Omental fat pad (tissue), 4 donors: ENCODE measurements around the gene SDF2L1. TPM values are rescaled to one million over a fixed set of nuclear protein-coding genes. Genes with fewer than 3 reads are reported as not detected.
"Not testable (repeated sequence)": the region's sequence is repeated elsewhere in the genome, so short reads cannot be mapped to it uniquely, and the experiment has no call there.

Experiments used
- ATAC-seq: fragments of 150-250 bp; one replicate; pipeline ENCODE4 v1.9.1; 2016; ENCODE audit warnings: mild to moderate bottlenecking, moderate library complexity; ENCODE audit not compliant: low FRiP score
- DNase-seq: peaks from one replicate; pipeline ENCODE4 v3.0.0-alpha.2; 2019; ENCODE audit warnings: low spot score
- total RNA-seq, 4 donors: library from RNA; depleted of rRNA; stranded (reverse); fragments of >200 nt; gene quantifications; one replicate each; pipeline ENCODE4 v1.1.0, GENCODE V29; 2016
- TF ChIP-seq, protein P1 (sequence below), 3 donors: fragments of 450-650 bp; IDR thresholded peaks; one replicate each; pipeline ENCODE4 v1.5.1; 2016 to 2017; ENCODE audit warnings: antibody characterized with exemption in 3 of 3, mild to moderate bottlenecking in 3 of 3, moderate library complexity in 2 of 3

The SDF2L1 gene
- total RNA-seq, 4 donors from 2014 or later: 16.3 to 49.4 (median 34.0) TPM

DNA sequence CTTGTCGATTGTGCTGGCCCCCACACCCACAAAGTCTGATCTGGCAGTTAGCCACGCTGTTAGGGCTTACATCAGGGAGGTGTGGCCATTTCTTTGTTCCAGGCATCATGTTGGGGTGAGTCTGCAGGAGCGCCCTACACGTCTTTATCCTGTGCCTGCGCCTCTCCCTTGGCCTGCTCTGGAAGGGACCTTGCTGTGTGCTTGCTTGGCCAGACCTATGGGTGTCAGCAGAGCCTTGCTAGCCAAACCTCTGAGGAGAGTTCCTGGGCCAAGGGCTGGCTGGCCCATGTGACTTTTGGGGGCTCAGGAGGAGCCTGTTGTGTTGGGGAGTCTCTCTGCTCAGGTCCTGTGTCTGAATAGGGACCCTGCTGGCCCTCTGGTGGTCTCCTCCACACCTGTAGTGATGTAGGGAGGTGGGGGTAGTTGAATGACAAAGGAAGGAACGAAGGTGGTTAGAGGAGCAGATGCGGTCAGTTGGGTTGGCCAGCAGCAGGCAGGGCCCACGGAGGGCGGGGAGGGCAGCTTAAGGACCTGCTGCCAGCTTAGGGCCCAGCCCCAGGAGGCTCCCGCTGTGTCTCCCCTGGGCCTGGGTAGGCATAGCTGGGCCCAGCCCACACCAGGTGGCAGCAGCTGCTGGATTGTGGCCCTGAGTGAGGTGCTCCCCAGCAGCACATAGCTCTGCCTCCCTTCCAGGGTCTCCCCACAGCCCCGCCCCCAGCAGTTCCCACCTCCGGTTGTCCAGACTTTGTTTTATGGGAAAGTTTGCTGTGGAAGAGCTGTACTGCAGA, 31.6 kb downstream of the SDF2L1 start:
- DNase-seq (no peak), ATAC-seq (no peak)
- TF ChIP-seq, protein P1, sequence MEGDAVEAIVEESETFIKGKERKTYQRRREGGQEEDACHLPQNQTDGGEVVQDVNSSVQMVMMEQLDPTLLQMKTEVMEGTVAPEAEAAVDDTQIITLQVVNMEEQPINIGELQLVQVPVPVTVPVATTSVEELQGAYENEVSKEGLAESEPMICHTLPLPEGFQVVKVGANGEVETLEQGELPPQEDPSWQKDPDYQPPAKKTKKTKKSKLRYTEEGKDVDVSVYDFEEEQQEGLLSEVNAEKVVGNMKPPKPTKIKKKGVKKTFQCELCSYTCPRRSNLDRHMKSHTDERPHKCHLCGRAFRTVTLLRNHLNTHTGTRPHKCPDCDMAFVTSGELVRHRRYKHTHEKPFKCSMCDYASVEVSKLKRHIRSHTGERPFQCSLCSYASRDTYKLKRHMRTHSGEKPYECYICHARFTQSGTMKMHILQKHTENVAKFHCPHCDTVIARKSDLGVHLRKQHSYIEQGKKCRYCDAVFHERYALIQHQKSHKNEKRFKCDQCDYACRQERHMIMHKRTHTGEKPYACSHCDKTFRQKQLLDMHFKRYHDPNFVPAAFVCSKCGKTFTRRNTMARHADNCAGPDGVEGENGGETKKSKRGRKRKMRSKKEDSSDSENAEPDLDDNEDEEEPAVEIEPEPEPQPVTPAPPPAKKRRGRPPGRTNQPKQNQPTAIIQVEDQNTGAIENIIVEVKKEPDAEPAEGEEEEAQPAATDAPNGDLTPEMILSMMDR (IDR thresholded peaks at IDR 0.05): no peak

DNA sequence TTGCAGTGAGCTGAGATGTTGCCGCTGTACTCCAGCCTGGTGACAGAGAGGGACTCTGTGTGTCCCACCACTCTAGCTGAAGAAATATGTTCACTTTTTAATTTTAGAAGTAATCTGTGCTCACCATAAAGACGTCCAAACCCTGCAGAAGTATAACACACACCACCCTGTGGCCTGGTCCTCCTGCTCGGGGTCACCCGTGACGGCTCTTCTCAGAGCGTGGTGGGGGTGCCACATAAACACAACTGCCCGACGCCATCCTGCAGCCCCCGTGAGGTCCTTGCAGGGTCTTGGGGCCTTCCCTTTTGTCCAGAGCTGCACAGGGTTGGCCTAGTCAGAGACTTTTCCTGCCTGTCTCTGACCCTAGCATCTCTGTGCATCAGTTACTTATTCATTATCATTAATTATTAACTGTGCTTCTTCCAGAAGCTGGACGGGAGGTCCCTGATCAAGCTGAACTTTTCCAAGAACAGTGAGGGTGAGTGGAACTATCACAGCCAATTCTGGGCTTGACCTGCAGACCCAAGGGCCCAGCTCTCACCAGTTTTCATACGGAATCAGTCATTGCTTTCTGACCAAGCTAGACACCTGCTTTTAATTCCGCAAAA, 32.6 kb downstream of the SDF2L1 start:
- DNase-seq: no peak
- no peak for ATAC-seq
- TF ChIP-seq, protein P1 (IDR thresholded peaks at IDR 0.05): no peak

DNA sequence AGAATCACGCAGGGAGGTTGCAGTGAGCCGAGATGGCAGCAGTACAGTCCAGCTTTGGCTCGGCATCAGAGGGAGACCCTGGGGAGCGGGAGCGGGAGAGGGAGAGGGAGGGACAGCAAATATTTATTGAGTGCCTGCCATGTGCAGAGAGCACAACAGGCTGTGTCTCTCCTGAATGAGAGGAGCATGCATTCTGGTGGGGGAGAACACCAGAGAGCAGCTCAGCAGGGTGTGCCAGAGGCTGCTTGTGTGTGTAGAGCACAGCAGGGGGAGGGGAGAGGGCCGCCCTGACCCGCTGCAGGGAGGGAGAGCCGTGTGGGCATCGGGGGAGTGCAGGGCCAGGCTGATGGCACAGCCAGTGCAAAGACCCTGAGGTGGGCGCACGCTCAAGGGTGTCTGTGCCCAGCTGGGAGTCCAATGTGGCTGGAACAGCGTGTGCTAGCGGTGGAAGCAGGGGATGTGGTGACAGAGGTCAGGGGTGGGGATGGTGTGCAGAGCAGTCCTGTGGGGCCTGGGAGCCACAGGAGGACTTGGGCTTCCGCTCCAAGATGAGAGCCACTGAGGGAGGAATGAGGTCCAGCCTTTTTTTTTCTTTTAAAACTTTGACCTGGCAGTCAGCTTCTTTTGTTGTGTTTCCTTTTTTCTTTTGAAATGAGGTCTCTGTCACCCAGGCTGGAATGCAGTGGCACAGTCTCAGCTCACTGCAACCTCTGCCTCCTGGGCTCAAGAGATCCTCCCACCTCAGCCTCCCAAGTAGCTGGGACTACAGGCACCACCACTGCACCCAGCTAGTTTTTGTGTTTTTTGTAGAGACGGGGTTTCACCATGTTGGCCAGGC, 35.7 kb downstream of the SDF2L1 start:
- TF ChIP-seq, protein P1 (IDR thresholded peaks at IDR 0.05): no peak
- DNase-seq (no peak), ATAC-seq (no peak)

GRCh38 chr22:21678842-21679241, 36.7 kb downstream of the SDF2L1 start:
- not testable (repeated sequence) for ATAC-seq, DNase-seq

DNA sequence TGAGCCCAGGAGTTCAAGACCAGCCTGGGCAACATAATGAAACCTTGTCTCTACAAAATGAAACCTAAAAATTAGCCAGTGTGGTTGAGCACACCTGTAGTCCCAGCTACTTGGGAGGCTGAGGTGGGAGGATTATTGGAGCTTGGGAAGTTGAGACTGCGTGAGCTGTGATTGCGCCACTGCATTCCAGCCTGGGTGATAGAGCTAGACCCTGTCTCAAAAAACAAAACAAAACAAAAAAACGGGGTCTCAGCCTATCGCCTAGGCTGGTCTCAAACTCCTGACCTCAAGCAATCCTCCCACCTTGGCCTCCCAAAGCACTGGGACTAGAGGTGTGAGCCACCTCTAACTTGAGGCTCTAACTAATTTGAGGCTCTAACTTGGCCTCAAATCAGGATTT, 37.3 kb downstream of the SDF2L1 start:
- ATAC-seq: no peak
- DNase-seq: no peak
- TF ChIP-seq, protein P1 (IDR thresholded peaks at IDR 0.05): no peak

DNA sequence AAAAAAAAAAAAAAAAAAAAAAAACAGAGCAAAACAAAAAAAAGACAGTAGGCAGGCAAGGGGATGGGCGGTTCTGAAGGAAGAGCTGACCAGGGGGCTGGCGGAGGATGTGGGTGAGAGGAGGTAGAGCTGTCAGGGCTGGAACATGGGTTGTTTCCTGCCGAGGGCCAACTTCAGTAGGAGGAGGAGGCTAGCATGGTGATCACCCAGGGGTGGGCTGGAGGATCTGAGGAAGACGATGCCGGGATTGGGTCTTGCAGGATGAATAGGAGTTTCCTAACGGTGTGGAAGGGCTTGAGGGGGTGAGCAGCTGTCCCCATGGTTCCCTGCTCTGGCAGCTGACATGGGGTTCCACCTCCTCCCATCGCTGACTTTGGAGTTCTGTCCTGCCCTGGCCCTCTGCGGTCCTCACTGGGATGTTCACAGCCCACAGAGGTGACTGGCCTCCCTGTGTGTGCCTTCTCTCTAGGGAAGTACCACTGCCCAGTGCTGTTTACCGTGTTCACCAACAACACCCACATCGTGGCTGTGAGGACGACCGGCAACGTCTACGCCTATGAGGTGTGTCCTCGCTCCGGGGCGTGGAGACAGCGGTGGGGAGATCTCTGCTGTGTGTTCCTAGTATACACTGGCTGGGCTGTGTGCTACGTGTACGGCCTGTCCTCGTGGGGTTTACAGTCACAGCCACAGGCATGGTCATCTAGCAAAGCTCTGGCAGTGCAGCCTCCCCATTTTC, 38.9 kb downstream of the SDF2L1 start:
- ATAC-seq: no peak
- TF ChIP-seq, protein P1 (IDR thresholded peaks at IDR 0.05): no peak
- no peak for DNase-seq
